GM19099 (cell line): Measurements from ENCODE around the gene RPS6KA5.

ENCODE experiments used
- POLR2A ChIP-seq: IDR thresholded peaks from 3 replicates; pipeline ENCODE4 v1.6.1; 2011; ENCODE audit warnings: low read depth; ENCODE audit not compliant: insufficient read length; ENCODE audit errors: extremely low read depth

The RPS6KA5 gene

GRCh38 chr14:91075553-91075952 is 15.1 kb upstream of the RPS6KA5 start:
- no peak for TF ChIP-seq POLR2A

- TF ChIP-seq POLR2A = no peak
Observed at GRCh38 chr14:91070572-91070971, 10.1 kb upstream of the RPS6KA5 start.

GRCh38 chr14:91068642-91069041 is 8.2 kb upstream of the RPS6KA5 start:
- no peak for TF ChIP-seq POLR2A

- no peak for TF ChIP-seq POLR2A
Observed at GRCh38 chr14:91067186-91067585, 6.7 kb upstream of the RPS6KA5 start.

- TF ChIP-seq POLR2A = no peak
Observed at GRCh38 chr14:91065266-91065665, 4.8 kb upstream of the RPS6KA5 start.

GRCh38 chr14:91063119-91063518 is 2.7 kb upstream of the RPS6KA5 start:
- TF ChIP-seq POLR2A = no peak

GRCh38 chr14:91062600-91062999 is 2.2 kb upstream of the RPS6KA5 start:
- no peak for TF ChIP-seq POLR2A

- no peak for TF ChIP-seq POLR2A
Observed at GRCh38 chr14:91061056-91061887, 831 bp upstream of the RPS6KA5 start.

- TF ChIP-seq POLR2A = no peak
Observed at GRCh38 chr14:91059576-91060350, 678 bp downstream of the RPS6KA5 start.

GRCh38 chr14:91058042-91058581 is 2.3 kb downstream of the RPS6KA5 start:
- TF ChIP-seq POLR2A = no peak

GRCh38 chr14:91056361-91056760 is 4.1 kb downstream of the RPS6KA5 start:
- no peak for TF ChIP-seq POLR2A

- no peak for TF ChIP-seq POLR2A
Observed at GRCh38 chr14:91055016-91055415, 5.4 kb downstream of the RPS6KA5 start.

- no peak for TF ChIP-seq POLR2A
Observed at GRCh38 chr14:91048676-91049075, 11.8 kb downstream of the RPS6KA5 start.

- no peak for TF ChIP-seq POLR2A
Observed at GRCh38 chr14:91048265-91048664, 12.2 kb downstream of the RPS6KA5 start.

- no peak for TF ChIP-seq POLR2A
Observed at GRCh38 chr14:91047174-91047753, 13.2 kb downstream of the RPS6KA5 start.
